ENCODE data around the gene PRDM15. TPM values are rescaled to one million over a fixed set of nuclear protein-coding genes. Genes with fewer than 3 reads are reported as not detected.

Gene PRDM15
- total and polyA plus RNA-seq, 8 donors = 0.92 to 44.6 (median 3.4) TPM

DNA sequence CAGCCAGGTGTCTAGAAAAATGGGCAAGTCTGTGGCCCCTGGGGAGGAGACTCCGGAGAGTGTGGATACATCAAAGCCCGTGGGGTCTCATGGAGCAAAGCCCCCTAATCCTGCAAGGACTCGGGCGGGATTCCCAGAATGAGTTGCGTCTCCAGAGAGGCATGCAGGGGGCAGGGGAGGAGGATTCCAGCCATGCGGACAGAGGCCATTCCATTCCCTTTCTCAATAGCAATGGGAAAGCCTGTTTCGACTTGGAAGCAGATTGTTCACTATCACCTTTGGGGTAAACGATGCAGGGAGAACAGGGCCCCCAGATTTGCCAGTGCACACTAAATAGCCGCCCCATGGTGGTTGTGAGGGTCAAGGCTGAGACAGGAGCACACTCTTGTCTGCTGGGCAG is 15.4 kb upstream of the PRDM15 start:
- H3K9me3 ChIP-seq = no peaks in the 10 kb centered on the region
- no peaks in the 10 kb centered on the region for H3K27me3 ChIP-seq
- no peak for DNase-seq
- WGBS, 5 donors = 84 to 96% (median 95%) methylated on average over 9 of the region's 9 CpGs
- no peak for TF ChIP-seq EP300 (IDR thresholded peaks at IDR 0.05)
- TF ChIP-seq POLR2A (IDR thresholded peaks at IDR 0.05) = no peak
- TF ChIP-seq, protein P1, sequence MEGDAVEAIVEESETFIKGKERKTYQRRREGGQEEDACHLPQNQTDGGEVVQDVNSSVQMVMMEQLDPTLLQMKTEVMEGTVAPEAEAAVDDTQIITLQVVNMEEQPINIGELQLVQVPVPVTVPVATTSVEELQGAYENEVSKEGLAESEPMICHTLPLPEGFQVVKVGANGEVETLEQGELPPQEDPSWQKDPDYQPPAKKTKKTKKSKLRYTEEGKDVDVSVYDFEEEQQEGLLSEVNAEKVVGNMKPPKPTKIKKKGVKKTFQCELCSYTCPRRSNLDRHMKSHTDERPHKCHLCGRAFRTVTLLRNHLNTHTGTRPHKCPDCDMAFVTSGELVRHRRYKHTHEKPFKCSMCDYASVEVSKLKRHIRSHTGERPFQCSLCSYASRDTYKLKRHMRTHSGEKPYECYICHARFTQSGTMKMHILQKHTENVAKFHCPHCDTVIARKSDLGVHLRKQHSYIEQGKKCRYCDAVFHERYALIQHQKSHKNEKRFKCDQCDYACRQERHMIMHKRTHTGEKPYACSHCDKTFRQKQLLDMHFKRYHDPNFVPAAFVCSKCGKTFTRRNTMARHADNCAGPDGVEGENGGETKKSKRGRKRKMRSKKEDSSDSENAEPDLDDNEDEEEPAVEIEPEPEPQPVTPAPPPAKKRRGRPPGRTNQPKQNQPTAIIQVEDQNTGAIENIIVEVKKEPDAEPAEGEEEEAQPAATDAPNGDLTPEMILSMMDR (IDR thresholded peaks at IDR 0.05) = no peak
- TF ChIP-seq POLR2AphosphoS5 (IDR thresholded peaks at IDR 0.05) = no peak
- peaks cover 0 to 16% (median 6%) of the 10 kb centered on the region in 4 donors for H3K4me1 ChIP-seq
- no peak overlapping the region for H3K4me3 ChIP-seq
- H3K36me3 ChIP-seq = peaks cover 13 to 66% (median 52%) of the 10 kb centered on the region in 4 donors
- intact Hi-C loops (cut with DNase I; ENCODE audit: low total_unique reads) = no loop called here
- H3K27ac ChIP-seq = no peak overlapping the region

DNA sequence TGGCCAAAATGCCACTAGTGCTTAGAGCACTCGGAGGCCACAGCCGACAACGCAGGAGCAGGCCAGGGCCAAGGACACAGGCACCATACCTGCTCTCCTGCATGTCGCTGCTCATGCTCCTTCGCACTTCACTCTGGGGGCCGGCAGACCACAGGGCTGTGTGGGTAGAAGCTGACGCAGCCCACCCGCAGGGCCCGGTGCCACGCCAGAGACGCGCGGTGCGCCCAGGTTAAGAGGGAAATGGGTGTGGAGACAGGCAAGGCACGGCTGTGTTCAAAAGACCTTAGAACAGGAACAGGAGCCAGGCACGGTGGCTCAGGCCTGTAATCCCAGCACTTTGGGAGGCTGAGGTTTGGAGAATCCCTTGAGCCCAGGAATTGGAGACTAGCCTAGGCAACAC is 13.6 kb upstream of the PRDM15 start:
- 92 to 98% (median 95%) methylated on average over 12 to 16 of the region's 16 CpGs for WGBS, 5 donors
- intact Hi-C loops (cut with DNase I; ENCODE audit: low total_unique reads) = no loop called here
- no peak overlapping the region for H3K4me3 ChIP-seq
- no peaks in the 10 kb centered on the region for H3K9me3 ChIP-seq
- no peak for DNase-seq
- no peaks in the 10 kb centered on the region for H3K27me3 ChIP-seq
- TF ChIP-seq, protein P1 (IDR thresholded peaks at IDR 0.05) = no peak
- no peak for TF ChIP-seq EP300 (IDR thresholded peaks at IDR 0.05)
- TF ChIP-seq POLR2A (IDR thresholded peaks at IDR 0.05) = no peak
- TF ChIP-seq POLR2AphosphoS5 (IDR thresholded peaks at IDR 0.05) = no peak
- H3K4me1 ChIP-seq = peaks cover 0 to 16% (median 6%) of the 10 kb centered on the region in 4 donors
- H3K27ac ChIP-seq = no peak overlapping the region
- peaks cover 4 to 64% (median 49%) of the 10 kb centered on the region in 4 donors for H3K36me3 ChIP-seq

GRCh38 chr21:41891132-41891531 is 12.0 kb upstream of the PRDM15 start:
- no peak for DNase-seq
- TF ChIP-seq, protein P1 (IDR thresholded peaks at IDR 0.05) = no peak
- TF ChIP-seq POLR2A (IDR thresholded peaks at IDR 0.05) = no peak
- TF ChIP-seq EP300 (IDR thresholded peaks at IDR 0.05) = no peak
- no peak for TF ChIP-seq POLR2AphosphoS5 (IDR thresholded peaks at IDR 0.05)
- intact Hi-C loops (cut with DNase I; ENCODE audit: low total_unique reads) = no loop called here
- Histone ChIP-seq H3K4me3 (no peak overlapping the region), H3K27ac (no peak overlapping the region), H3K27me3 (no peaks in the 10 kb centered on the region), H3K9me3 (no peaks in the 10 kb centered on the region), H3K4me1 (peaks cover 0 to 9% (median 2%) of the 10 kb centered on the region in 4 donors), H3K36me3 (peaks cover 4 to 60% (median 46%) of the 10 kb centered on the region in 4 donors)
- 78 to 88% (median 80%) methylated on average over 5 of the region's 5 CpGs for WGBS, 5 donors

DNA sequence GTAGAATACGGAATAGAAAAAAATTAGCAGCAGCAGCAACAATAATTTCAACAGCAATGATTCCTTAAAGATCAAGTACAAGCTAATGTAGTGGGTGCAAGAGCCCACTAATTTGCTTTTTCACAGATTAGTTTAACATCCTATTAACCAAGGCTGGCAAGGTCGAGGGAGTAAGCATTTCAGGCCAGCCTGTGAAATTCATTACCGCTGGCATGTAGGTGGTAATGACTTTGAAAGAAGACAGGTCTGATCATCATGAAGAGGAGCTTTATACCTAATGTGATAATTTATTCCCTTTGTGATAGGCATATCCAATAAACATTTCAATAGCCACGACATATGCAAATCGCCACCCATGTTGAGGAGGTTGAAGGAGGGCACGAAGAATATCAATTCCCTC is 11.2 kb upstream of the PRDM15 start:
- Histone ChIP-seq H3K9me3 (no peaks in the 10 kb centered on the region), H3K4me3 (no peak overlapping the region), H3K27me3 (no peaks in the 10 kb centered on the region), H3K27ac (no peak overlapping the region), H3K4me1 (peaks cover 0 to 1% (median 0%) of the 10 kb centered on the region in 4 donors), H3K36me3 (peaks cover 4 to 56% (median 46%) of the 10 kb centered on the region in 4 donors)
- TF ChIP-seq EP300 (IDR thresholded peaks at IDR 0.05) = no peak
- TF ChIP-seq POLR2AphosphoS5 (IDR thresholded peaks at IDR 0.05) = no peak
- TF ChIP-seq, protein P1 (IDR thresholded peaks at IDR 0.05) = no peak
- TF ChIP-seq POLR2A (IDR thresholded peaks at IDR 0.05) = no peak
- WGBS, 5 donors = 62 to 91% (median 76%) methylated on average over 6 of the region's 6 CpGs
- intact Hi-C loops (cut with DNase I; ENCODE audit: low total_unique reads) = no loop called here
- DNase-seq = no peak

Data from stomach (tissue), 9 donors.